Upper lobe of right lung (tissue), 1 donor: ENCODE results near the gene FGGY. TPM values are rescaled to one million over a fixed set of nuclear protein-coding genes. Genes with fewer than 3 reads are reported as not detected.

Experiments
- ATAC-seq: fragments of 200-7000 bp; cut with Tn5 transposase; one replicate; pipeline ENCODE4 v1.9.1; 2020; ENCODE audit warnings: mild to moderate bottlenecking, moderate library complexity
- DNase-seq: peaks from one replicate; pipeline ENCODE4 v3.0.0-alpha.2; 2020
- H3K27ac ChIP-seq: fragments of 200-600 bp; one replicate; pipeline ENCODE4 v1.8.0; 2022
- H3K27me3 ChIP-seq: fragments of 200-600 bp; one replicate; pipeline ENCODE4 v1.8.0; 2022; ENCODE audit warnings: mild to moderate bottlenecking
- H3K36me3 ChIP-seq: fragments of 200-600 bp; one replicate; pipeline ENCODE4 v1.8.0; 2022
- H3K4me1 ChIP-seq: fragments of 200-600 bp; one replicate; pipeline ENCODE4 v1.8.0; 2022
- H3K4me3 ChIP-seq: fragments of 200-600 bp; one replicate; pipeline ENCODE4 v1.8.0; 2022; ENCODE audit warnings: mild to moderate bottlenecking
- H3K9me3 ChIP-seq: fragments of 200-600 bp; one replicate; pipeline ENCODE4 v1.8.0; 2022
- intact Hi-C: fragments of 100-400 bp; cut with DNase I; formaldehyde crosslinking; loops from one replicate; pipeline ENCODE4 v1.11.0; 2022
- total RNA-seq: library from RNA; stranded (reverse); fragmentation: NEBNext Ultra II Directional; extraction: Animal tissue kit (Norgen Biotek cat#: 25700); gene quantifications from one replicate; pipeline ENCODE4 v1.2.1, GENCODE V29; 2021
- TF ChIP-seq, protein P1 (sequence below): fragments of 200-600 bp; IDR thresholded peaks from one replicate; pipeline ENCODE4 v1.8.0; 2022; ENCODE audit warnings: antibody characterized with exemption
- donor health status: DM: no; HTN: yes; CAD: no; lungs with severe emphysema.

The FGGY gene
- total RNA-seq, 1 donor from 2014 or later, result 39.2 TPM

DNA sequence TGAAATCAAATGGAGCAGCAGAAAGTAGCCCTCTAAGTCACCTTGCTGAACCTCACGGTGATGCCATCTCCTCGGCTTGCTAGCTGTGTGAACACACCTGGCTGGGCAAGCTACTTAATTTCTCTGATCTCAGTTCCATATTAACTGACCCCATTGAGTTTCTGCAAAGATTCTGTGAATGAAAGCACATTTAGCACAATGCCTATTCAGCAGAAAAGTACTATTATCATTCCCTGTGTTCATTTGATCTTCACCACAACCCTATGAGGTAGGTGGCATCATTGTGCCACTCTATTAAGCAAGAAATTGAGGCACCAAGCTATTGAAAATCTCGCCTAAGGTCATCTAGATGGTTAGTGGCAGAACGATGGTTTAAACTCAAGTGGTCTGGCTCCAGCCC lies 387.8 kb downstream of the FGGY start:
- Histone ChIP-seq H3K9me3 (no peaks in the 10 kb centered on the region), H3K27ac (no peak overlapping the region), H3K4me1 (peaks cover 7% of the 10 kb centered on the region), H3K36me3 (no peaks in the 10 kb centered on the region), H3K27me3 (no peaks in the 10 kb centered on the region), H3K4me3 (no peak overlapping the region)
- TF ChIP-seq, protein P1, sequence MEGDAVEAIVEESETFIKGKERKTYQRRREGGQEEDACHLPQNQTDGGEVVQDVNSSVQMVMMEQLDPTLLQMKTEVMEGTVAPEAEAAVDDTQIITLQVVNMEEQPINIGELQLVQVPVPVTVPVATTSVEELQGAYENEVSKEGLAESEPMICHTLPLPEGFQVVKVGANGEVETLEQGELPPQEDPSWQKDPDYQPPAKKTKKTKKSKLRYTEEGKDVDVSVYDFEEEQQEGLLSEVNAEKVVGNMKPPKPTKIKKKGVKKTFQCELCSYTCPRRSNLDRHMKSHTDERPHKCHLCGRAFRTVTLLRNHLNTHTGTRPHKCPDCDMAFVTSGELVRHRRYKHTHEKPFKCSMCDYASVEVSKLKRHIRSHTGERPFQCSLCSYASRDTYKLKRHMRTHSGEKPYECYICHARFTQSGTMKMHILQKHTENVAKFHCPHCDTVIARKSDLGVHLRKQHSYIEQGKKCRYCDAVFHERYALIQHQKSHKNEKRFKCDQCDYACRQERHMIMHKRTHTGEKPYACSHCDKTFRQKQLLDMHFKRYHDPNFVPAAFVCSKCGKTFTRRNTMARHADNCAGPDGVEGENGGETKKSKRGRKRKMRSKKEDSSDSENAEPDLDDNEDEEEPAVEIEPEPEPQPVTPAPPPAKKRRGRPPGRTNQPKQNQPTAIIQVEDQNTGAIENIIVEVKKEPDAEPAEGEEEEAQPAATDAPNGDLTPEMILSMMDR, result no peak
- no peak for DNase-seq
- no peak for ATAC-seq
- intact Hi-C loops, result no loop called here

DNA sequence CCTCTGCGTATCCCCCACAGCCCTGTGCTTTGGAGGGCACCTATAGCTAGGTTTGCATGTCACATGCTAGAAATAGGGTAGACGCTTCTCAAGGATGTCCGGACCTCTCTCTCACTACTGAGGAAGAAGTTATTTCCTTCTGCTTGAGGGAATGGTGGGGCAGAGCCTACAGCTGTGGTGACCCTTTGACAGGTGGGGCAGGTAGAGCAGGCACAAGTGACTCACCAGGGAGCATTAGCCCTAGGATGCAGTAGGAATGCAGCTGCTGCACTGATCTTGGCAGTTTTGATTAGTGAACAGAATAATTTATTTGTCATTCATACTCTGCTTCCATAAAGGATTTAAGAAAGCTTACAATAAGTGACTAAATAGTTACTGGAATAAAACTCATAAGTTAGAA lies 388.2 kb downstream of the FGGY start:
- Histone ChIP-seq H3K4me1 (peaks cover 7% of the 10 kb centered on the region), H3K9me3 (no peaks in the 10 kb centered on the region), H3K27ac (no peak overlapping the region), H3K36me3 (no peaks in the 10 kb centered on the region), H3K4me3 (no peak overlapping the region), H3K27me3 (no peaks in the 10 kb centered on the region)
- intact Hi-C loops, result no loop called here
- no peak for ATAC-seq
- DNase-seq, result no peak
- TF ChIP-seq, protein P1, result no peak

- H3K9me3 ChIP-seq, result no peaks in the 10 kb centered on the region
- H3K36me3 ChIP-seq, result no peaks in the 10 kb centered on the region
- H3K27me3 ChIP-seq, result no peaks in the 10 kb centered on the region
- TF ChIP-seq, protein P1, result no peak
- ATAC-seq, result no peak
- H3K27ac ChIP-seq, result no peak overlapping the region
- no peak overlapping the region for H3K4me3 ChIP-seq
- intact Hi-C loops, result no loop called here
- H3K4me1 ChIP-seq, result peaks cover 8% of the 10 kb centered on the region
- DNase-seq, result no peak
Measured at GRCh38 chr1:59685666-59686065, 388.8 kb downstream of the FGGY start.

- intact Hi-C loops, result no loop called here
- Histone ChIP-seq H3K36me3 (no peaks in the 10 kb centered on the region), H3K4me1 (peaks cover 13% of the 10 kb centered on the region), H3K27ac (no peak overlapping the region), H3K4me3 (no peak overlapping the region), H3K9me3 (no peaks in the 10 kb centered on the region), H3K27me3 (no peaks in the 10 kb centered on the region)
- no peak for ATAC-seq
- DNase-seq, result no peak
- TF ChIP-seq, protein P1, result no peak
Measured at GRCh38 chr1:59686170-59686569, 389.3 kb downstream of the FGGY start.

GRCh38 chr1:59686574-59686973 lies 389.7 kb downstream of the FGGY start:
- no peak overlapping the region for H3K27ac ChIP-seq
- H3K4me1 ChIP-seq, result peaks cover 14% of the 10 kb centered on the region
- intact Hi-C loops, result no loop called here
- no peak for ATAC-seq
- no peaks in the 10 kb centered on the region for H3K27me3 ChIP-seq
- TF ChIP-seq, protein P1, result no peak
- H3K9me3 ChIP-seq, result no peaks in the 10 kb centered on the region
- no peak for DNase-seq
- H3K4me3 ChIP-seq, result no peak overlapping the region
- H3K36me3 ChIP-seq, result no peaks in the 10 kb centered on the region

- DNase-seq (no peak), ATAC-seq (no peak)
- TF ChIP-seq, protein P1, result no peak
- no peaks in the 10 kb centered on the region for H3K36me3 ChIP-seq
- H3K27ac ChIP-seq, result no peak overlapping the region
- peaks cover 19% of the 10 kb centered on the region for H3K4me1 ChIP-seq
- H3K4me3 ChIP-seq, result no peak overlapping the region
- no peaks in the 10 kb centered on the region for H3K9me3 ChIP-seq
- no peaks in the 10 kb centered on the region for H3K27me3 ChIP-seq
- intact Hi-C loops, result no loop called here
Measured at GRCh38 chr1:59687081-59687480, 390.2 kb downstream of the FGGY start.
